GM12892 (cell line): Measurements from ENCODE around the gene GYG2.
"Not testable (repeated sequence)": the region's sequence is repeated elsewhere in the genome, so short reads cannot be mapped to it uniquely, and the experiment has no call there.

ENCODE experiments used
- POLR2A ChIP-seq: IDR thresholded peaks from 2 replicates; pipeline ENCODE4 v1.6.1; 2011; ENCODE audit warnings: low read depth, low read length, control low read depth
- POLR2AphosphoS5 ChIP-seq: IDR thresholded peaks from 2 replicates; pipeline ENCODE4 v1.6.1; 2011; ENCODE audit warnings: low read depth, low read length, control low read depth
- TAF1 ChIP-seq: IDR thresholded peaks from 2 replicates; pipeline ENCODE4 v1.6.1; 2011; ENCODE audit warnings: low read depth, mild to moderate bottlenecking, control low read depth, low read length, borderline replicate concordance

GRCh38 chrX:2890536-2891460 is 62.1 kb downstream of the GYG2 start:
- not testable (repeated sequence) for TF ChIP-seq POLR2AphosphoS5, TAF1, POLR2A
